GM21447 (cell line): ENCODE results near the gene STYXL2.

Experiments
- ATAC-seq: cut with Tn5 transposase; IDR thresholded peaks from one replicate; pipeline ENCODE4 v1.9.1; 2021; ENCODE audit not compliant: unreplicated experiment

Gene STYXL2

GRCh38 chr1:167107456-167107855, 13.6 kb downstream of the STYXL2 start:
- ATAC-seq: no peak

GRCh38 chr1:167109125-167109524, 15.2 kb downstream of the STYXL2 start:
- ATAC-seq: peak; percentile 44

GRCh38 chr1:167110586-167110985, 16.7 kb downstream of the STYXL2 start:
- peak; percentile 61 for ATAC-seq

- ATAC-seq: no peak
These were observed 18.2 kb downstream of the STYXL2 start for GRCh38 chr1:167111868-167112709.

- no peak for ATAC-seq
These were observed 20.9 kb downstream of the STYXL2 start for GRCh38 chr1:167114725-167115124.

- ATAC-seq: no peak
These were observed 21.8 kb downstream of the STYXL2 start for GRCh38 chr1:167115655-167116054.

- ATAC-seq: no peak
These were observed 22.3 kb downstream of the STYXL2 start for GRCh38 chr1:167116174-167116573.

GRCh38 chr1:167117225-167117624, 23.4 kb downstream of the STYXL2 start:
- no peak for ATAC-seq

GRCh38 chr1:167118188-167118587, 24.3 kb downstream of the STYXL2 start:
- ATAC-seq: no peak

- no peak for ATAC-seq
These were observed 25.8 kb downstream of the STYXL2 start for GRCh38 chr1:167119696-167120095.

- no peak for ATAC-seq
These were observed 27.0 kb downstream of the STYXL2 start for GRCh38 chr1:167120899-167121298.

GRCh38 chr1:167121375-167122120, 27.7 kb downstream of the STYXL2 start:
- ATAC-seq: no peak

- no peak for ATAC-seq
These were observed 28.2 kb downstream of the STYXL2 start for GRCh38 chr1:167122121-167122480.

GRCh38 chr1:167122568-167122967, 28.7 kb downstream of the STYXL2 start:
- no peak for ATAC-seq

- no peak for ATAC-seq
These were observed 32.4 kb downstream of the STYXL2 start for GRCh38 chr1:167126317-167126716.

- no peak for ATAC-seq
These were observed 32.9 kb downstream of the STYXL2 start for GRCh38 chr1:167126811-167127210.

- ATAC-seq: no peak
These were observed 33.4 kb downstream of the STYXL2 start for GRCh38 chr1:167127236-167127635.

- ATAC-seq: no peak
These were observed 33.8 kb downstream of the STYXL2 start for GRCh38 chr1:167127661-167128060.

GRCh38 chr1:167128261-167129227, 34.7 kb downstream of the STYXL2 start:
- no peak for ATAC-seq

- ATAC-seq: no peak
These were observed 37.1 kb downstream of the STYXL2 start for GRCh38 chr1:167130829-167131510.
